Heart right ventricle (tissue), 16 donors: ENCODE data around the gene PFDN2. TPM values are rescaled to one million over a fixed set of nuclear protein-coding genes. Genes with fewer than 3 reads are reported as not detected.
"Not testable (repeated sequence)": the region's sequence is repeated elsewhere in the genome, so short reads cannot be mapped to it uniquely, and the experiment has no call there.

ENCODE experiments used
- ATAC-seq, 8 donors: fragments of 200-7000 bp; cut with Tn5 transposase; one replicate each; pipeline ENCODE4 v1.9.1; 2020; ENCODE audit warnings: mild to moderate bottlenecking in 8 of 8, moderate library complexity in 8 of 8, moderate number of reproducible peaks in 1 of 8
- DNase-seq, 2 donors: peaks; one replicate each; pipeline ENCODE4 v3.0.0-alpha.2; 2020
- H3K27ac ChIP-seq, 10 donors: fragments of 200-600 bp; sonication (generic) in 2 of 10; one replicate each; pipeline versions ENCODE4 v1.5.0 to v1.8.0; 2020 to 2022; ENCODE audit warnings: mild to moderate bottlenecking in 3 of 10
- H3K27me3 ChIP-seq, 7 donors: fragments of 200-600 bp; one replicate each; pipeline ENCODE4 v1.8.0; 2021 to 2022; ENCODE audit warnings: mild to moderate bottlenecking in 2 of 7
- H3K36me3 ChIP-seq, 9 donors: fragments of 200-600 bp; sonication (generic) in 1 of 9; one replicate each; pipeline versions ENCODE4 v1.5.0 to v1.8.0; 2020 to 2022; ENCODE audit warnings: mild to moderate bottlenecking in 2 of 9
- H3K4me1 ChIP-seq, 9 donors: fragments of 200-600 bp; sonication (generic) in 1 of 9; one replicate each; pipeline versions ENCODE4 v1.5.0 to v1.8.0; 2020 to 2022; ENCODE audit warnings: mild to moderate bottlenecking in 4 of 9
- H3K4me3 ChIP-seq, 10 donors: fragments of 200-600 bp; sonication (generic) in 2 of 10; one replicate each; pipeline versions ENCODE4 v1.5.0 to v1.8.0; 2020 to 2022; ENCODE audit warnings: mild to moderate bottlenecking in 7 of 10, moderate library complexity in 2 of 10
- H3K9me3 ChIP-seq, 11 donors: fragments of 200-600 bp in 10 of 11; sonication (generic) in 2 of 11; one replicate each; pipeline versions ENCODE4 v1.5.0 to v1.8.0; 2013 to 2022; ENCODE audit warnings: mild to moderate bottlenecking in 2 of 11, control low read depth in 1 of 11, moderate library complexity in 1 of 11
- CTCF ChIP-seq, 9 donors: fragments of 200-600 bp; sonication (generic) in 2 of 9; IDR thresholded peaks; one replicate each; pipeline versions ENCODE4 v1.5.0 to v1.8.0; 2021 to 2022; ENCODE audit warnings: antibody characterized with exemption in 9 of 9, mild to moderate bottlenecking in 5 of 9, moderate library complexity in 1 of 9
- WGBS, 2 donors: extraction: QIAGEN DNeasy Blood & Tissue Kit; methylation state at CpG; one replicate each; pipeline ENCODE4 v1.1.7; 2013; ENCODE audit warnings: inconsistent platforms in 1 of 2; 5-methylcytosine and 5-hydroxymethylcytosine counted together
- intact Hi-C, 10 donors: fragments of 100-400 bp; cut with DNase I; formaldehyde crosslinking; loops; one replicate each; pipeline versions ENCODE4 v1.11.1 to v1.14.2; 2022
- polyA plus RNA-seq, 2 donors: library from polyadenylated mRNA; stranded (reverse); fragments of 200-250 nt; gene quantifications; one replicate each; pipeline ENCODE4 v1.2.3, GENCODE V29; 2013
- total RNA-seq, 10 donors: library from RNA; stranded (reverse); fragmentation: NEBNext Ultra II Directional in 3 of 10; extraction: Animal tissue kit (Norgen Biotek cat#: 25700) in 3 of 10; gene quantifications; one replicate each; pipeline versions ENCODE4 v1.2.1 to v1.2.4, GENCODE V29; 2021 to 2023
- donor health status: Arrhythmogenic right ventricular cardiomyopathy.
- donor health status: ischemic (EF 13 %, LVEDD 7.1; RV severe dilation, severe dysfunction).
- donor health status: healthy with polysubstance abuse.
- donor health status: DM: no; HTN: yes; CAD: no.
- donor health status: DM: no; HTN: no; CAD: no.
- donor health status: ischemic (EF 25% LVEDD 6.9; RV normal size, moderate dysfunction).
- donor health status: ischemic (EF 25% LVEDD 5.7; RV mildly dilated, moderate dysfunction).
- donor health status: healthy.
- donor health status: DM: yes; HTN: yes; CAD: no.
- donor health status: Ischemic cardiomyopathy.
- donor health status: ischemic (EF 35%, LVEDD 5.7; RV mildly dilated, moderate dysfunction).
- donor health status: nonischemic (EF 11% LVEDD 7.7; RV severe dilation, severe dysfunction).
- donor health status: DM: yes; HTN: yes; CAD: no.
- donor health status: PGD.
- donor health status: ischemic (EF 29% LVEDD 5.4; RV normal size, mild dysfunction).
- donor health status: nonischemic (EF 23%, LVEDD 6.1; RV moderate dilation, normal function).

The PFDN2 gene
- total and polyA plus RNA-seq, 12 donors, result 44.6 to 273 (median 55.9) TPM

- H3K27me3 ChIP-seq, result peaks cover 0 to 13% (median 6%) of the 10 kb centered on the region in 7 donors
- DNase-seq, result peak; percentile 59 to 60
- whole genome bisulfite sequencing, 2 donors, result 75 to 79% methylated on average over 9 of the region's 9 CpGs
- H3K27ac ChIP-seq, result peak within 1 kb of the TSS in 8 of 10 donors; percentile 29 to 97 (median 60)
- H3K36me3 ChIP-seq, result peaks cover 0 to 8% (median 0%) of the 10 kb centered on the region in 9 donors
- intact Hi-C loops, result no loop called here
- peak; percentile 63 to 83 (median 68) for ATAC-seq
- no peaks in the 10 kb centered on the region for H3K9me3 ChIP-seq
- H3K4me3 ChIP-seq, result peak within 1 kb of the TSS in 8 of 10 donors; percentile 5 to 82 (median 36)
- TF ChIP-seq CTCF (IDR thresholded peaks at IDR 0.05), result no peak
- peaks cover 0 to 48% (median 0%) of the 10 kb centered on the region in 9 donors for H3K4me1 ChIP-seq
These were observed 48.0 kb downstream of the PFDN2 start, which contains the start of gene ARHGAP30 for GRCh38 chr1:161069731-161070270. ARHGAP30 (minus strand) TSS chr1:161069891; CDS start chr1:161069624, 267 bp downstream.

- peak overlapping the region in 8 of 10 donors; percentile 29 to 97 (median 60) for H3K27ac ChIP-seq
- peaks cover 0 to 11% (median 0%) of the 10 kb centered on the region in 9 donors for H3K36me3 ChIP-seq
- intact Hi-C loops, result no loop called here
- H3K4me1 ChIP-seq, result peaks cover 0 to 51% (median 0%) of the 10 kb centered on the region in 9 donors
- WGBS, 2 donors, result 79 to 88% methylated on average over 9 of the region's 9 CpGs
- H3K9me3 ChIP-seq, result no peaks in the 10 kb centered on the region
- peak overlapping the region in 8 of 10 donors; percentile 5 to 82 (median 36) for H3K4me3 ChIP-seq
- TF ChIP-seq CTCF (IDR thresholded peaks at IDR 0.05), result no peak
- ATAC-seq, result peak in 3 of 8 donors; percentile 2 to 11 (median 9)
- DNase-seq, result no peak
- peaks cover 0 to 15% (median 9%) of the 10 kb centered on the region in 7 donors for H3K27me3 ChIP-seq
These were observed 48.6 kb downstream of the PFDN2 start for GRCh38 chr1:161069241-161069640.

GRCh38 chr1:161068306-161069234 is 49.3 kb downstream of the PFDN2 start:
- no peak for TF ChIP-seq CTCF (IDR thresholded peaks at IDR 0.05)
- peaks cover 0 to 58% (median 0%) of the 10 kb centered on the region in 9 donors for H3K4me1 ChIP-seq
- no peaks in the 10 kb centered on the region for H3K9me3 ChIP-seq
- DNase-seq, result peak; percentile 60 to 62
- intact Hi-C loops, result no loop called here
- H3K27me3 ChIP-seq, result peaks cover 0 to 22% (median 9%) of the 10 kb centered on the region in 7 donors
- WGBS, 2 donors, result 70 to 72% methylated on average over 10 of the region's 10 CpGs
- peaks cover 0 to 16% (median 0%) of the 10 kb centered on the region in 9 donors for H3K36me3 ChIP-seq
- peak; percentile 69 to 85 (median 78) for ATAC-seq
- H3K27ac ChIP-seq, result peak overlapping the region in 7 of 10 donors; percentile 51 to 97 (median 61)
- peak overlapping the region in 8 of 10 donors; percentile 5 to 82 (median 36) for H3K4me3 ChIP-seq

GRCh38 chr1:161066694-161067093 is 51.1 kb downstream of the PFDN2 start:
- no peak for TF ChIP-seq CTCF (IDR thresholded peaks at IDR 0.05)
- intact Hi-C loops, result no loop called here
- no peak for ATAC-seq
- H3K27me3 ChIP-seq, result peaks cover 0 to 28% (median 11%) of the 10 kb centered on the region in 7 donors
- peaks cover 0 to 25% (median 0%) of the 10 kb centered on the region in 9 donors for H3K36me3 ChIP-seq
- H3K9me3 ChIP-seq, result no peaks in the 10 kb centered on the region
- H3K4me3 ChIP-seq, result peak overlapping the region in 1 of 10 donors; percentile 82
- peak overlapping the region in 1 of 10 donors; percentile 97 for H3K27ac ChIP-seq
- WGBS, 2 donors, result 71 to 74% methylated on average over 3 of the region's 3 CpGs
- H3K4me1 ChIP-seq, result peaks cover 0 to 62% (median 0%) of the 10 kb centered on the region in 9 donors
- no peak for DNase-seq

GRCh38 chr1:161065681-161066080 is 52.2 kb downstream of the PFDN2 start:
- intact Hi-C loops, DNase-seq, H3K9me3 ChIP-seq, H3K4me3 ChIP-seq, H3K27ac ChIP-seq, ATAC-seq: not testable (repeated sequence)
- 88 to 97% methylated on average over 7 of the region's 7 CpGs for WGBS, 2 donors
- Histone ChIP-seq H3K27me3 (peaks cover 0 to 28% (median 18%) of the 10 kb centered on the region in 7 donors), H3K4me1 (peaks cover 0 to 61% (median 0%) of the 10 kb centered on the region in 9 donors), H3K36me3 (peaks cover 0 to 31% (median 0%) of the 10 kb centered on the region in 9 donors)

- Histone ChIP-seq H3K27me3 (peaks cover 0 to 28% (median 18%) of the 10 kb centered on the region in 7 donors), H3K36me3 (peaks cover 0 to 45% (median 0%) of the 10 kb centered on the region in 9 donors), H3K4me1 (peaks cover 0 to 53% (median 0%) of the 10 kb centered on the region in 9 donors)
- ATAC-seq, H3K9me3 ChIP-seq, DNase-seq, H3K4me3 ChIP-seq, H3K27ac ChIP-seq, intact Hi-C loops: not testable (repeated sequence)
- WGBS, 2 donors, result 51 to 55% methylated on average over 6 of the region's 6 CpGs
These were observed 53.9 kb downstream of the PFDN2 start for GRCh38 chr1:161063936-161064335.
